ENCODE data around the gene RGS6.

Gene RGS6

DNA sequence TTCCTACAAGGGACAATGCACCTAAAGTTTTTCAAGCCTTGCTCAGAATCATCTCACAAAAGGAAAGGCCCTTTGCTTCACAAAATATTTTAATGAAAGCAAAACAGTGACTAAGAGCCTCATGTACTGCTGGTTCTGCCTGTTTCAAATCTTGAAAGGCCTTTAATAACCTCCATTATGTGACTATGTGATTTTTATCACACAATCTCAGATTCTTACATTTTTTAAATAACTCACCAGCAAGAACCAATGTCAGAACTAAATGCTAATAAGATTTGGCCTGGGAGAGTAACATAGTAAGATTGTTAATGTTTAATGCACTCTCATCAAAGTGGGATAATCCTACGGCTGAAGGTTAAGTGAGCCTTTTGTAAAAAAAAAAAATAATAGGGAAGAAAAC is 378.9 kb downstream of the RGS6 start:
- DNase-seq (ENCODE audit: low read depth in 2 of 2), result no peak

- no peak for DNase-seq (ENCODE audit: low read depth in 2 of 2)
Observed at GRCh38 chr14:72311516-72311915, 379.3 kb downstream of the RGS6 start.

DNA sequence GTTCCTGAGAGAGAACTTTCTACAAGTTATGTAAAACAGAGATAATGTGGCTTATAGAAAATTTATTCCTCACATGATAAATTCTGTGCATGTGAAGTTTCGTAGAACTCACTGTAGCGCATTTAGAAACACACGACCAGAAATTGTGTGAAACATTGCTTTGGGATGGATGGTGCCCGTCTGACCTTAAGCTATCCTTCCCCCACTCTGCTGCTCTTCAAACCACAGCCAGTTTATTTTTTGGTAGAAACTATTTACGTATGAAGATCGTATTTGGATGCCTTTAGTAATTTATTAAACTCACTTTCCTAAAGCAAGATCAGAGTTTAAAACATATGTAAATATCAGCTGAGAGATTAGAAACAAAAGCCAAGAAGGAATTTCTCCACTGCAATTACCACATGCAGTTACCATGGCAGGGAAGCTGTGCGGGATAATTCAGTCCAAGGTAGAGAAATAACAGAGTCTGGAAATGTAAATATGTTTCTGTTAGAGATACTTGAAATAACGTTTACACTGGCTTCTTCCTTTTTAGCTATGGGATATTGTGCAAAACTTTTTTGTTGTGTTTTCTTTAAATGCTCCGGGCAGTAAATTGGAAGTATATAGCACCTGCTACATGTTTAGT is 382.7 kb downstream of the RGS6 start:
- DNase-seq (ENCODE audit: low read depth in 2 of 2), result no peak

DNA sequence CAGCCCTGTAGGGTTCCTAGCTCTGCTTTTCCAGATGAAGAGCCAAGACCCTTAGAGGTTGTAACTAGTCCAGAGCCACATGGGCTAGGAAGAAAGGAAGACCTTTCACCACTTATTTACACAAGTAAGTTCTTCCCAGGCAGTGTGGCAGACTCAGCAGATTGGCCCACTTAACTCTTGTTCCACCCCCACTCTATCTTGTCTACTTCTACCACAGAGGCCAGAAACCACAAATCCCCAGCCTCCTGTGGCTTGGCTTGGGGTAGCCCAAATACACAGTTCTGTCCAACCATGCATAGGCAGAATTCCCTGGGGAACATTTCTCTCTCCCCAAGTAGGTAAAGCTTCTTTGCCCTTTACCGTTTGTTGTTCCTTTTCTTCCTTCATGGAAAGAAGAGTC is 383.5 kb downstream of the RGS6 start:
- no peak for DNase-seq (ENCODE audit: low read depth in 2 of 2)

DNA sequence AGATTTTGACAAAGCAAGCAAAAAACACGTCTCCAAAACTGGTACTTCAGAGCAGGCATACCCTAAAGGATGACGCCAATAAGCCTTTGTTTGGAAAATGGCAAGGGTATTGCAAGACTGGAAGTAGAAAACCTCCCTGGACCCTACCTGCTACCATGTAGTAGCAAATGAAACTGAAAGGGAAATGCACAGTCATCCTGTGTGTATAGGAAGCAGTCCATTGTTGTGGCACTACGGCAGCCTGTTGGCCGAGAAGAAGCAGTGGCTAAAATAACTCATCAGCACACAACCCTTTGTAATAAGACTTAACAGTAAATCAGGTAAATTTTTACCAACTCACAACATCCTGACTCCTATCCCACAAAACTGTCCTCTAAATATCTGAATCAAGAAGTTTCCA is 386.4 kb downstream of the RGS6 start:
- no peak for DNase-seq (ENCODE audit: low read depth in 2 of 2)

DNA sequence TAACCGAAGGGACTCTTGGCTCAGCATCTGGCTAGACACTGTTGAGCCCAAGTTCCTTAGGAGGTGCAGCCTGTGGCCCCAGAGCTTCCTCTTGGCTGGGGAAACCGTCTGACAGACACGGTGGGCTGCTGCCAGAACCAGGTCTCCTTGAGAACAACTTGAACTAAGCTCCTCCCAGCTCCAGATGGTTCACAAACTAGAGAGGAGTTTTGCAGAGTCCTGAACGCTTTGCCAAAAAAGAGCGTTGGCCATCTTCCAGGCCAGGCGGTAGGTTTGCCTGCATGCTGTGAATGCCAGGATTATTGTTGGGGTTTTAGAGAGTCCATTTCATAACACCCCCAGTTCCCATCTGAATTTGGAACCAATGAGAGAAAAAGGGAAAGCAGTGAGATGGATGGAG is 399.8 kb downstream of the RGS6 start:
- no peak for DNase-seq (ENCODE audit: low read depth in 2 of 2)

DNA sequence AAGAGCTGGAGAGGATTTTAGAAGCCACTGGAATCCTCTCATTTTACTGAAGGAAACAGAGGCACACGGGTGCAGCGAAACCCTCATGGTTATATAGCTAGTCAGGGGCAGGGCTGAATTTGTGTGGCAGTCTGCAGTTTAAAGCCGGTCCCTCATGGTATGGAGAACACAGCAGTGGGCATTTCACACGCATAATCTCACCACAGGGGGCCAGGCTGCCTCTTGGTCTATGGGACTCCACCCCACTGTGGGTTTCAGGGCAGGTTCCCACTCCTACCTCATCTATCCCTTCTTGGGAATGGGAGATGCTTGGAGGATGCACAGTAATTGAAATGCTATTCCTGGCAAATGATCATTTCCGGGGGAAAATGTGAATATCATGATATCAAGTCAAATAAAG is 400.6 kb downstream of the RGS6 start:
- no peak for DNase-seq (ENCODE audit: low read depth in 2 of 2)

- DNase-seq (ENCODE audit: low read depth in 2 of 2), result no peak
Observed at GRCh38 chr14:72333357-72333756, 401.1 kb downstream of the RGS6 start.

DNA sequence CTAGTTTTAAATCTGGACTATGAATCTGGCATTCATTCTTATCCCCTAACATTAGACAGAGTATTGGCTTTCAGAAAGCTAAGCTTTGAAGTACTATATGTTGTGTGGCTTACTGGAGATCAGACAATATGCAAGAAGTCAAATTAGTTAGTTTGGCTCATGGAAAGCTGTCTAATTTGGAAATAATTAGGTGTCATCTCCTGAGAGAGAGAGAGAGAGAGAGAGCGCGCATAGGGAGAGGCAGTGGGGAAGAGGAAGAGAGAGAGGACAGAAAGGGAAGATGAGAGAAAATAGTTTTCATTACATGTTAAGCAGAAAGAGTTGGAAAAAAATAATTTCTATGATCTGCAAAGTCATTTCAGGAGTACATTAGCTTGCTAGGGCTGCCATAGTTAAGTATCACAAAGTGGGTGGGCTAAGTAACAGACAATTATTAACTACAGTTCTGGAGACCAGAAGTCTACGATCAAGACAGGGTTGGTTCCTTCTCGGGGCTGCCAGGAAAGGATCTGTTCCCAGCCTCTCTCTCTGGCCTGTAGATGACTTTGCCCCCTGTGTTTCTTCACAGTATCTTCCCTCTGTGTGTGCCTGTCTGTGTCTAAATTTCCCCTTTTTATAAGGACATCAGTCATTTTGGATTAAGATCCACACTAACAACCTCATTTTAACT is 404.2 kb downstream of the RGS6 start:
- no peak for DNase-seq (ENCODE audit: low read depth in 2 of 2)

- DNase-seq (ENCODE audit: low read depth in 2 of 2), result no peak
Observed at GRCh38 chr14:72341237-72341636, 409.0 kb downstream of the RGS6 start.

GRCh38 chr14:72341686-72342085 is 409.5 kb downstream of the RGS6 start:
- DNase-seq (ENCODE audit: low read depth in 2 of 2), result no peak

DNA sequence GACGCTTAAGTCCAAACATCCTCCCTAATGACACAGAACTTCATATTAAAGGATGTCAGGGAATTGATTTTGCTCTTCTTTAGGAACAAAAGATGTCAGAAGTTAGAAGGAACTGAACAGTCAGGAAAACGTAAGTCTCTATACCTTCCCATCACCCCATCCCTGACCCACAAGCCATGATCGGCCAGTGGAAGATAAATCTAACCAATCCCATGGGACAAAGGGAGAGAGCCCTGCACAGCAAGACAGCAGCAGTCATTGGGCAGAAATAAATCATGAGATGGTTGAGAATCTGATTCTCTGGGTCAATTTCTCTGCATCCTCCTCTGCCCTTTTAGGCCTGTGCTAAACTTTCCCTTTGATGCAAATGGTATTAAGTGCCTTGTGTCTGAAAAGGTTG is 414.9 kb downstream of the RGS6 start:
- no peak for DNase-seq (ENCODE audit: low read depth in 2 of 2)

GRCh38 chr14:72350215-72350614 is 418.0 kb downstream of the RGS6 start:
- DNase-seq (ENCODE audit: low read depth in 2 of 2), result no peak

DNA sequence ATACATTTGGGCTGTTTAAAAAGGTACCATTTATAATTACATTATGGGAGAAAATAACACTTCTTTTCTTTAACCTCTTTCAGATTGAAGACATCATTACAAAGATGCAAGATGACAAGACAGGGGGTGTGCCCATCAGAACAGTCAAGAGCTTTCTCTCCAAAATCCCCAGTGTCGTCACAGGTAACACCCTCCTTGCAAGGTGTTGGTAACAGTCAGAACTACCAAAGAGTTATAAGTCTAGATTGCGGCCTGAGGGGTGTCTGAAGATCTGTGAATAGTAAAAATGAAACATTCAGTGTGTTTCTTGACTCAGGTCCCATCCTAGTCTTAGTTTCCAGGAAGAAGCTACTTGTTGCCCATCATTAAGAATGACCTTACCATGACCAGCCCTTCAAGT is 419.8 kb downstream of the RGS6 start:
- no peak for DNase-seq (ENCODE audit: low read depth in 2 of 2)

DNA sequence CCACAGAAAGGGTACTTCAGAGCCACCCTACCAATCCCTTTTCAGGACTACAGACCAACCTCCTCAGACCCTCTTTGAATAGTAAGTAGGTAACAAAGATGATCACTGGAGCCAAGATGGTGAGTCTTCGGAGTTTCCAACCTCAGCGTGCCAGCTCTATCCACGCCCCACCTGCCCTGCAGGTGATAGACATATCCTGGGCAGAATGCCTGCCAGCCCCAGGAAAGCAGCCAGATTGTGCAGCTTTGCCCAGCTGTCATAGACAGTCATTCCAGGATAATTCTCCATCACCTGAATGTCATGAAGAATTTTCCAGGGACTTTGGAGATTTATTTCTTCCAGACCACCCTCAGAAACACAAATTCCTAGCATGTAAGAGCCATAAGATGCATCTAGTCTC is 434.4 kb downstream of the RGS6 start:
- DNase-seq (ENCODE audit: low read depth in 2 of 2), result no peak

DNA sequence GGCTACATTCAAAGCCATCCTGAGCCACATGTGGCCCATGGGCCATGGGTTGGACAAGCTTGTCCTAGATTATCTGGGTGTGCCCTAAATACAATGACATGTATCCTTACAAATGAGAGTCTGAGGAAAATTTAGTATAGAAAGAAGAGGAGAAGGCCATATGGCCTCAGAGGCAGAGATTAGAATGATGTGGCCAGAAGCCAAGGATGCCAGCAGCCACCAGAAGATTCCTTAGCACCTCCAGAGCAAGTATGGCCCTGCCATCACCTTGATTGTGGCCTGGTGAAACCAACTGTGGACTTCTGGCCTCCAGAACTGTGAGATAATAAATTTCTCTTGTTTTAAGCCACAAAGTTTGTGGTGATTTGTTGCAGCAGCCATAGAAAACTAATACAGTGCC is 436.9 kb downstream of the RGS6 start:
- DNase-seq (ENCODE audit: low read depth in 2 of 2), result no peak

GRCh38 chr14:72377016-72377415 is 444.8 kb downstream of the RGS6 start:
- DNase-seq (ENCODE audit: low read depth in 2 of 2), result no peak

GRCh38 chr14:72380456-72380855 is 448.2 kb downstream of the RGS6 start:
- no peak for DNase-seq (ENCODE audit: low read depth in 2 of 2)

DNA sequence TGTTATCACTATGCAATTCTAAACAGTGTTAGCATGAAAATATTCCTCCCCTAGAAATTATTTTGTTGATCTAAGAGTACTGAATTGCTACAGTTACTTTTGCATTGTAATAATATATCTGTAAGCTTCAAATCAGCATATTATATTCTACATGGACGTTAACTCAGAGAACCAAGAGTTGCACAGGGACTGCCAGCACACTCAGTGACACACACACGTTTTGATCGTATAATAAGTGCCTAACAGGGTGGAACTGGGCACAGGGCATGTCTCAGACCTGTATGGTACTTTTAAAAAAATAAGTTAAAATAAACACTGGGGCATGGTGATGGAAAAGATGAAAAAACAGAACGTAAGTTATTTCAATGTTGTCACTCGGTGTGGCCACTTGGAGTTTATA is 451.6 kb downstream of the RGS6 start:
- no peak for DNase-seq (ENCODE audit: low read depth in 2 of 2)

DNA sequence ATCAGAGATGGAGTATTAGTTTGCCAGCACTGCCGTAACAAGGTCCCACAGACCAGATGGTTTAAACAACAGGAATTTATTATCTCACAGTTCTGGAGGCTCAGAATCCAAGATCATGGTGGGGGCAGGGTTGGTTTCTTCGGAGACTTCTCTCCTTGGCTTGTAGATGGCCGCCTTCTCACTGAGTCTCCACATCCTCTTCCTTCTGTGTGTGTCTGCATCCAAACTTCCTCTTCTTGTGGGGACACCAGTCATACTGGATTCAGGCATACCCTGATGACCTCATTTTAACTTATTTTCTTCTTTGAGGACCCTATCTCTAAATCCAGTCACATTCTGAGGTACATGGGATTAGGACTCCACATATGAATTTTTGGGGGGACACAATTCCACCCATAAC is 455.5 kb downstream of the RGS6 start:
- no peak for DNase-seq (ENCODE audit: low read depth in 2 of 2)

GRCh38 chr14:72389200-72389599 is 457.0 kb downstream of the RGS6 start:
- no peak for DNase-seq (ENCODE audit: low read depth in 2 of 2)

DNA sequence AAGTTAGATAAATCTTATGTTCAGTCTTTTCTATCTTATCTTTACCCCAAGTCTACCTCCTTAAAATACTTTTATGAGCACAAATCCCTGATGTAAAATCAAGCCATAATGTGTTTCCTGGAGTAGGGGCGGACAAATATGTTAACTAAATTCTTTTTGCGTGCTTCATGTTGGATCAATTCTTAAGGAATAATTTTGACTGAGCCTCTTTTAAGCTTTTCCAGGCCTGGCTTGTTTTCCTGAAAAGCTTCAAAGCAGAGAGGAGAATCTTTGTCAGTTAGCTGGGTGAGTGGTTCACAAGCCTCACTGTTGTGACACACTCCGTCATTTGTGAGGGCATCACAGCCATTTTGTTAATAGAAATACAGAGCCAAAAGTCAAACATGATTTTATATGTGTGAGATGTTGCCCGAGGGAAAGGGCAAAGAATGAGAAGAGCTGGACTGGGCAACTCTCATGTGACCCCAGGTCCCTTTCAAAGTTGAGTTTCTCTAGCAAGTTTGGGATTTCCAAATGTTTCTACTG is 468.9 kb downstream of the RGS6 start:
- no peak for DNase-seq (ENCODE audit: low read depth in 2 of 2)

- no peak for DNase-seq (ENCODE audit: low read depth in 2 of 2)
Observed at GRCh38 chr14:72401632-72402376, 469.6 kb downstream of the RGS6 start.
